ENCODE data around the gene NR1I3. TPM values are rescaled to one million over a fixed set of nuclear protein-coding genes. Genes with fewer than 3 reads are reported as not detected.

NR1I3 gene
- total RNA-seq, 2 donors from 2014 or later = not detected

- WGBS, 2 donors = 64 to 77% methylated on average over 5 of the region's 5 CpGs
- Histone ChIP-seq H3K4me1 (peaks cover 31% of the 10 kb centered on the region), H3K27ac (peak overlapping the region; percentile 24 to 96 (median 92)), H3K36me3 (replicated peaks in 1 of 2; ENCODE audit: insufficient read depth in 1 of 2, low read depth in 2 of 2) (peaks cover 0 to 4% of the 10 kb centered on the region in 2 donors), H3K4me3 (no peak overlapping the region), H3K27me3 (no peaks in the 10 kb centered on the region), H3K9me3 (no peaks in the 10 kb centered on the region)
- intact Hi-C loops (cut with DNase I) = no loop called here
- DNase-seq (no peak), ATAC-seq (no peak)
- TF ChIP-seq POLR2A (IDR thresholded peaks at IDR 0.05) = no peak
- TF ChIP-seq CTCF (IDR thresholded peaks at IDR 0.05) = no peak
Observed at GRCh38 chr1:161199506-161200139, 38.4 kb downstream of the NR1I3 start.

- no peak for ATAC-seq
- H3K36me3 ChIP-seq (replicated peaks in 1 of 2; ENCODE audit: insufficient read depth in 1 of 2, low read depth in 2 of 2) = no peaks in the 10 kb centered on the region
- 73 to 75% methylated on average over 11 of the region's 11 CpGs for WGBS, 2 donors
- no peaks in the 10 kb centered on the region for H3K9me3 ChIP-seq
- peak within 1 kb of the TSS; percentile 16 to 96 (median 58) for H3K27ac ChIP-seq
- peaks cover 24% of the 10 kb centered on the region for H3K4me1 ChIP-seq
- H3K4me3 ChIP-seq = no peak within 1 kb of the TSS
- intact Hi-C loops (cut with DNase I) = no loop called here
- peak in 3 of 4 donors; percentile 43 to 58 (median 54) for DNase-seq
- no peak for TF ChIP-seq CTCF (IDR thresholded peaks at IDR 0.05)
- peak in 2 of 3 donors; percentile 69 to 83 for TF ChIP-seq POLR2A (IDR thresholded peaks at IDR 0.05)
- no peaks in the 10 kb centered on the region for H3K27me3 ChIP-seq
Observed at GRCh38 chr1:161198897-161199431, 39.0 kb downstream of the NR1I3 start, which contains the start of gene ADAMTS4. TSS of gene ADAMTS4 (minus strand) at chr1:161199054. CDS start at chr1:161198627, 427 bp downstream.

- no peaks in the 10 kb centered on the region for H3K27me3 ChIP-seq
- WGBS, 2 donors = 21 to 39% methylated on average over 6 to 20 of the region's 20 CpGs
- peak overlapping the region in 3 of 4 donors; percentile 16 to 91 (median 57) for H3K27ac ChIP-seq
- TF ChIP-seq CTCF (IDR thresholded peaks at IDR 0.05) = no peak
- no peak for TF ChIP-seq POLR2A (IDR thresholded peaks at IDR 0.05)
- ATAC-seq = no peak
- intact Hi-C loops (cut with DNase I) = no loop called here
- no peak for DNase-seq
- peaks cover 18% of the 10 kb centered on the region for H3K4me1 ChIP-seq
- H3K36me3 ChIP-seq (replicated peaks in 1 of 2; ENCODE audit: insufficient read depth in 1 of 2, low read depth in 2 of 2) = no peaks in the 10 kb centered on the region
- H3K4me3 ChIP-seq = no peak overlapping the region
- no peaks in the 10 kb centered on the region for H3K9me3 ChIP-seq
Observed at GRCh38 chr1:161198194-161198896, 39.7 kb downstream of the NR1I3 start.

GRCh38 chr1:161197560-161198193, 40.3 kb downstream of the NR1I3 start:
- Histone ChIP-seq H3K27ac (peak overlapping the region in 3 of 4 donors; percentile 16 to 91 (median 57)), H3K36me3 (replicated peaks in 1 of 2; ENCODE audit: insufficient read depth in 1 of 2, low read depth in 2 of 2) (no peaks in the 10 kb centered on the region), H3K27me3 (no peaks in the 10 kb centered on the region), H3K9me3 (no peaks in the 10 kb centered on the region), H3K4me1 (peaks cover 11% of the 10 kb centered on the region), H3K4me3 (no peak overlapping the region)
- WGBS, 2 donors = 66 to 75% methylated on average over 8 to 11 of the region's 11 CpGs
- DNase-seq (no peak), ATAC-seq (no peak)
- TF ChIP-seq CTCF (IDR thresholded peaks at IDR 0.05) (no peak), POLR2A (IDR thresholded peaks at IDR 0.05) (peak in 1 of 3 donors; percentile 6)
- intact Hi-C loops (cut with DNase I) = no loop called here
